Measurements from ENCODE around the gene SMIM44.
A peak's percentile ranks its signal among the peaks of the same experiment; 100 is the strongest.
"Not testable (repeated sequence)": the region's sequence is repeated elsewhere in the genome, so short reads cannot be mapped to it uniquely, and the experiment has no call there.

The SMIM44 gene

GRCh38 chr19:3511506-3512251 is 28.4 kb upstream of the SMIM44 start:
- TF ChIP-seq, protein P1, sequence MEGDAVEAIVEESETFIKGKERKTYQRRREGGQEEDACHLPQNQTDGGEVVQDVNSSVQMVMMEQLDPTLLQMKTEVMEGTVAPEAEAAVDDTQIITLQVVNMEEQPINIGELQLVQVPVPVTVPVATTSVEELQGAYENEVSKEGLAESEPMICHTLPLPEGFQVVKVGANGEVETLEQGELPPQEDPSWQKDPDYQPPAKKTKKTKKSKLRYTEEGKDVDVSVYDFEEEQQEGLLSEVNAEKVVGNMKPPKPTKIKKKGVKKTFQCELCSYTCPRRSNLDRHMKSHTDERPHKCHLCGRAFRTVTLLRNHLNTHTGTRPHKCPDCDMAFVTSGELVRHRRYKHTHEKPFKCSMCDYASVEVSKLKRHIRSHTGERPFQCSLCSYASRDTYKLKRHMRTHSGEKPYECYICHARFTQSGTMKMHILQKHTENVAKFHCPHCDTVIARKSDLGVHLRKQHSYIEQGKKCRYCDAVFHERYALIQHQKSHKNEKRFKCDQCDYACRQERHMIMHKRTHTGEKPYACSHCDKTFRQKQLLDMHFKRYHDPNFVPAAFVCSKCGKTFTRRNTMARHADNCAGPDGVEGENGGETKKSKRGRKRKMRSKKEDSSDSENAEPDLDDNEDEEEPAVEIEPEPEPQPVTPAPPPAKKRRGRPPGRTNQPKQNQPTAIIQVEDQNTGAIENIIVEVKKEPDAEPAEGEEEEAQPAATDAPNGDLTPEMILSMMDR (IDR thresholded peaks at IDR 0.05; ENCODE audit: insufficient read depth, low read depth, low read length, missing control alignments), result no peak
- no peak overlapping the region for H3K4me3 ChIP-seq (ENCODE audit: low read depth, low read length)
- no peak for DNase-seq (ENCODE audit: low read depth)

DNA sequence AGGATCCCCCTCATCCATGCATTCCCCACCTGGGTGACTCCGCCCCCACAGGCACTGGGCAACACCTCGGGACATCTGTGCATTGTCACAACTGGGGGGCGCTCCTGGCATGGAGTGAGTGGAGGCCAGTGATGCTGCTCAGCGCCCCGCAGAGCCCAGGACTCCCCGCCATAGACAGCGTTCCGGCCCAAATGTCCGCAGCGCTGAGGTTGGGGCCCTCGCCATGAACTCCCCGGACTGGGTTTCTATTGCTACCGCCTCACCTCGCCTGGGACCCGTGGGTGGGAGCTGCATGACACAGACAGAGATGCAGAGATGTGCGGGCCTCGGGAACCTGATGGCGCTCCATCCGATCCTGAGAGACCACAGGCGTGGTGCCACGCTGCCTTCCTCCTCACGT is 27.5 kb upstream of the SMIM44 start:
- TF ChIP-seq, protein P1 (IDR thresholded peaks at IDR 0.05; ENCODE audit: insufficient read depth, low read depth, low read length, missing control alignments), result no peak
- no peak overlapping the region for H3K4me3 ChIP-seq (ENCODE audit: low read depth, low read length)
- DNase-seq (ENCODE audit: low read depth), result no peak

- no peak overlapping the region for H3K4me3 ChIP-seq (ENCODE audit: low read depth, low read length)
- DNase-seq (ENCODE audit: low read depth), result no peak
Measured at GRCh38 chr19:3509566-3509989, 26.3 kb upstream of the SMIM44 start.

GRCh38 chr19:3508771-3509535 is 25.7 kb upstream of the SMIM44 start:
- H3K4me3 ChIP-seq (ENCODE audit: low read depth, low read length), result no peak overlapping the region
- TF ChIP-seq, protein P1 (IDR thresholded peaks at IDR 0.05; ENCODE audit: insufficient read depth, low read depth, low read length, missing control alignments), result no peak
- DNase-seq (ENCODE audit: low read depth), result no peak

More at GRCh38 chr19:3509566-3509989, 26.3 kb upstream of the SMIM44 start:
- TF ChIP-seq, protein P1 (IDR thresholded peaks at IDR 0.05; ENCODE audit: insufficient read depth, low read depth, low read length, missing control alignments), result no peak

- DNase-seq (ENCODE audit: low read depth); H3K4me3 ChIP-seq (ENCODE audit: low read depth, low read length): not testable (repeated sequence)
Measured at GRCh38 chr19:3508121-3508661, 24.9 kb upstream of the SMIM44 start.

DNA sequence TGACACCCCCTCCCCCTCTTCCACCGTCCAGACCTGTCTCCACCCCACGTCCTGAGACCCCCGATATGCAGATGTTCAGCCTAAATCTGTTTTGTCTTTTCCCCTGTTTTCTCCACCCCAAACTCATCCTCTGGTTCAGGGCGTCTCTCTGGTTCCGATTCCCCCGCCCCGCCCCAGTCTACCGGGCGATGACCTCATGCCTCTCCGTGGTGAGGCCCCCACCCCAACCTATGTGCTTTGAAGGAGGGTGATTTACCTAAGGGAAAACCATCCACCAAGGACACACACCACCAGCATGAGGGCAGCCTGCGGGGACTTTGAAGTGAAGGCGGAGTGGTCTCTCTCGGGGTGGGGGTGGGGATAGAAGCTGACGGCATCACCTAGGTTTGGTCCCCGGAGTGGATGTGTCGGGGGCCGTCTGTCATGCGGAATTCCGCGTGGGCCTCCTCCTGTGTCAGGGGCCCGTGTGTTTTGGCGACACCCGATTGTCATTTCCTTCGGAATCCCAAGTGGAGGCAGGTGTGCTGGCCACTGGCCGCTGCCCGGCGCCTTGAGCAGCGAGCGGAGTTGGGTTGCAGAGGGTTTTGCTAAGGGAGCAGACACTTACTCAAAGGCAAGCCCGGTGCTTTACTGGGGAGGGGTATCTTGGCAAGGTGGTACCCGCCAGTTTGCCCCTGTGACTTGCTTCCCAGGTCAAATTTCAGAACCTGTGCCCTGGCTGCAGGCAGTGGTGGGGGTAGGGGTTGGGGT is 24.3 kb upstream of the SMIM44 start:
- H3K4me3 ChIP-seq (ENCODE audit: low read depth, low read length), result peak overlapping the region; percentile 84
- TF ChIP-seq, protein P1 (IDR thresholded peaks at IDR 0.05; ENCODE audit: insufficient read depth, low read depth, low read length, missing control alignments), result no peak
- DNase-seq (ENCODE audit: low read depth), result no peak
